HG03432 (cell line): ENCODE results near the gene MUC4.
"Not testable (repeated sequence)": the region's sequence is repeated elsewhere in the genome, so short reads cannot be mapped to it uniquely, and the experiment has no call there.

Experiments used
- ATAC-seq: cut with Tn5 transposase; IDR thresholded peaks from one replicate; pipeline ENCODE4 v1.9.1; 2021; ENCODE audit warnings: mild to moderate bottlenecking, moderate library complexity; ENCODE audit not compliant: unreplicated experiment

MUC4 gene

GRCh38 chr3:195813916-195814640, 2.3 kb upstream of the MUC4 start:
- ATAC-seq = no peak

DNA sequence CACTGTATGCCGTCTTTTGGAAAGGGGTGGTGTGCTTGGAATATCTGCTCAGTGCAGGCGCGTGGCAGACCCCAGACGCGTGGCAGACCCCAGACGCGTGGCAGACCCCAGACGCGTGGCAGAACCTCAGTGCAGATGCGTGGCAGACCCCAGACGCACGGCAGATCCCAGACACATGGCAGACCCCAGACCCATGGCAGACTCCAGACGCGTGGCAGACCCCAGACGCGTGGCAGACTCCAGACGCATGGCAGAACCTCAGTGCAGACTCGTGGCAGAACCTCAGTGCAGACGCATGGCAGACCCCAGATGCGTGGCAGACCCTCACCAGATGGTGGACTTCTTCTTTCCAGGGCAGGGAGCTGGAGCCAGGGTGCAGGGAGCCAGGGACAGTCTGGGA, 637 bp upstream of the MUC4 start:
- no peak for ATAC-seq

GRCh38 chr3:195810455-195810845, 1.3 kb downstream of the MUC4 start:
- ATAC-seq = no peak

DNA sequence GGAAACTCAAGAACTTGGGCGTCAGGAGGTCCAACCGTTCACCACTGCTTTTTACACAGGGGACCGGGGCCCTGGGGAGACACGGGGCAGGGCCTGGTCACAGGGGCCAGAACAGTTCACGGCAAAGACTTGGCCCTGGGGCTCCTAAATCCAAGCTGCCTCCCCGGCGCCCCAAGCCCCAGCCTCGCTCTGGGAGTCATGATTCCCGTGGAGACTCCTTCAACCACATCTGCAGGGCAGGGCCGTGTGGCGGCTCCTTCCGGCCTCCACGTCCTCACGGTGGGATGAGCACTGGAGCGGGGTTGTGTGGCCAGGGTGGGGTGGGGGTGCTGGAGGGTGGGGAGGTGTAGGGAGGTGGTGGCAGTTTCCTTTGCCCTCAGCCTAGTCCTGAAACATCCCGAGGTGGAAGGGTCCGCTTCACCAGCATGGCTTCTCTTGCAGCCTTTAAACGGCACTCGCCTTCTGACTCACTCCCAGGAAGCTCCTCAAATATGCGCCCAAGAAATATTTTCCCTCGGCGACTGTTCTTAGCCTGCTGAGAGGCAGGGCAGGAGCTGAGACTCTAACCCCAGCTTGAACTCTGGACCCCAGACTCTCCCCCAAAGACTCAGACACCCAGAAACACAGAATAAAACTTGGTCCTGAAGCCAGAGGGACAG, 1.8 kb downstream of the MUC4 start:
- ATAC-seq = no peak

DNA sequence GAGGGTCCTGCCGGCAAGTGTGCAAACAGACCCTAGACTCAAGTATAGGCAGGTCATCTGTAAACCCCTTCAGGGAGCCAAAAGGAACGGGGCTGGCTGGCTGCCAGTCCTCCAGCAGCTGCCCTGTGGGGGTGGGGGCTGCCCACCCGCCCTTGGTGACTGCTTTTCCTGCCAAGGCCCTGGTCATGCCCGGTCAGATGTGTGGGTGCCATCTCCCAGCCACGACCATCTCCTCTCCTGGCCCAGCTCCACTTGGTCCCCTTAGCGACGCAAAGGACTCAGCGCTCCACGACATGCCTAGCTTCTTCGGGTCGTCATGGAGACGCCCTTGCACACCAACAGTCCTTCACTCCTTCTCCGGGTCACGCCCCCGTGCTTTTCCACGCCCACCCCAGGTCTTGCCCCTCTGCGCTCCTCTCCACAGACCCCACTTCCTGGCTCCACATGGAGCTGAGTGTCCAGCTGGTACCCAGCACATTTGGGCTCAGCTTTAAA, 2.4 kb downstream of the MUC4 start:
- ATAC-seq = no peak

DNA sequence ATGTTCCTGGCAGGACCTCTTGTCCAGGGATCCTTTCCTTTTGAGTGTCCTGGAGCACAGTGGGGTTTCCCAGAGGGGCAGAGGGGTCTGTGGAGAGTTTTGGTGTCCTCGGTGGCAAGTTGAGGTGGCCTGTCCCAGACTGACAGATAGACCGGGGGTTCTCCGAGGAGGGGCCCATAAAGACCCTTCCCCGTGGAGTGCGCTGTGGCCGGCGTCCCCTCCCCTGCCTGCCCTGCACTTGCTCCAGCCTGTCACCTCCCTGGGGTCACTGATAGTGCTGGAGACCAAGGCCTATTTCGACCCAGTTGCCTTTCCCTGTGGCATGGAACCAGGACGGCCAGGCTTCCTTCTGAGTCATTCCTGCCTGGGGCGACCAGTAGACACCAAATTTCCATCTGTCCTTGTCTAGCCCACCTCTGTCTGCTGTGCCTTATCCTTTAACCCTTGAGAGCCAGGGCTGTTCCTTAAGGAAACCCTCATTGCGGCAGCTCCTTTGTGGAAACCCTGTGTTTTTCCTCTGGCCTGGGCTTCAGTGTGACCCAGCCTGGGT, 2.9 kb downstream of the MUC4 start:
- no peak for ATAC-seq

GRCh38 chr3:195807681-195808121, 4.0 kb downstream of the MUC4 start:
- ATAC-seq = no peak

DNA sequence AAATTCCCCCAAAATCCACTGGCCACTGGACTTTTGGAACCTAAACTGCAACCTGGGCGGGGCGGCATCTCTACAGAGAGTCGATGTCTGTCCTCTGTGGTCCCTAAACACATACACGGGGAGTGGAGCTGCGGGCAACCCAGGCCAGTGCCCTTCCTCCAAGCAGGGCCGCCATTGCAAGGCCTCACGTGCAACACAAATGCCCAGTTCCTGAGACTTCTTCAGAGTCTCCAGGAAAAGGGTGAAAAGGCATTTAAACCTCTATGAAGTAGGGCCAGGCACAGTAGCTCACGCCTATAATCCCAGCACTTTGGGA, 4.9 kb downstream of the MUC4 start:
- ATAC-seq = no peak

GRCh38 chr3:195806211-195806915, 5.4 kb downstream of the MUC4 start:
- ATAC-seq = no peak

DNA sequence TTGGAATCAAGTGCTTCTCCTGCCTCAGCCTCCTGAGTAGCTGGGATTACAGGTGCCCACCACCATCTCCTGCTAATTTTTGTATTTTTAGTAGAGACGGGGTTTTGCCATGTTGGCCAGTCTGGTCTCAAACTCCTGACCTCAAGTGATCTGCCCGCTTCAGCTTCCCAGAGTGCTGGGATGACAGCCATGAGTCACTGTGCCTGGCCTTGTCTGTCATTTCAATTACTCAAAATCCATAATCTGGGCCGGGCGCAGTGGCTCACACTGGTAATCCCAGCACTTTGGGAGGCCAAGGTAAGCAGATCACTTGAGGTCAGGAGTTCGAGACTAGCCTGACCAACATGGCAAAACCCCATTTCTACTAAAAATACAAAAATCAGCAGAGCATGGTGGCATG, 6.1 kb downstream of the MUC4 start:
- not testable (repeated sequence) for ATAC-seq

GRCh38 chr3:195805181-195805580, 6.5 kb downstream of the MUC4 start:
- ATAC-seq = no peak

GRCh38 chr3:195803289-195803908, 8.3 kb downstream of the MUC4 start:
- ATAC-seq = no peak

DNA sequence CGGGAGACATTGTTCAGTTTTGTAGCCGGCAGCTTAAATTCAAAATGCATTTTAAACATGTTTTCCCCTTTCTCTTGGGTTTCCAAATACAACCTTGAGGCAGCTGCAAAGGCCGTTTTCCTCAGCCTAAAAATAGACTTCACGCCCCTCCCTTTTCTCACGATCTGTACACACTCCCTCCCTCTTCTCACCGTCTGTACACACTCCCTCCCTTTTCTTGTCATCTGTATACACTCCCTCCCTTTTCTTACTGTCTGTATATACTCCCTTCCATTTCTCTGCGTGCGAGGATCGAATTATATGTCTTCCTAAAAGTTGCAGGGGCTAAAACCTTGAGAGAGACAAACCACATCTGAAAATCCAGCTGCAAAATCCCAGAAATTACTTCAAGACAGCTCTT, 8.9 kb downstream of the MUC4 start:
- no peak for ATAC-seq

- no peak for ATAC-seq
Observed at GRCh38 chr3:195802261-195802701, 9.4 kb downstream of the MUC4 start.

GRCh38 chr3:195801251-195802183, 10.2 kb downstream of the MUC4 start:
- no peak for ATAC-seq

DNA sequence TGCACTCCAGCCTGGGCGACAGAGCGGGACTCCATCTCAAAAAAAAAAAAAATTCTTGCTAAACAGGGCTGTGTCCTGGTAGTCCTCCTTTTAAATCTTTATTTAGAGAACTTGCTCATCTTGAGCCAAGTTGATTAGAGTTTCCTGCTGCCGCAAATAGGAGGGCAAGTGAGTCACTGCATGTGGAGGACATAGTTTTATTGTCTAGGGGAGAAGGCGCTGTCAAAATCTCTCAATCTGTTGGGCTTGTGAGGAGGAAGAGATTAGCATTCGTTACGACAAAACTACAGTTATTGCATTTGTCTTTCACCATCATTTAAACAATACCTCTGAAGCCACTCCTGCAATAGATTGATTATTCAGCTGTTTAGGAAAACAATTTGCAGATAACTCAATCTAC, 11.5 kb downstream of the MUC4 start:
- ATAC-seq = no peak

DNA sequence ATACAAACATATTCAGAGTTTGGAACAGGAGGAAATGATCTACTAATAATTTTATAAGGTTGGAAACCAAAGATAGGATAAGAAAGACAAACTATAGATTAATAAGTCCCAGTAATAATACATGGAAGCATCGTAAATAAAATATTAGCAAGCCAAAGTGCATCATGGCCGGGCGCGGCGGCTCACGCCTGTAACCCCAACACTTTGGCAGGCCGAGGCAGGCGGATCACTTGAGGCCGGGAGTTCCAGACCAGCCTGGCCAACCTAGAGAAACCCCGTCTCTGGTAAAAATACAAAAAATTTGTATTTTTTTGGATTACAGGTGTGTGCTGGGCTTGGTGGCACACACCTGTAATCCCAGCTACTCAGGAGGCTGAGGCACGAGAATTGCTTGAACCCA, 14.9 kb downstream of the MUC4 start:
- no peak for ATAC-seq

DNA sequence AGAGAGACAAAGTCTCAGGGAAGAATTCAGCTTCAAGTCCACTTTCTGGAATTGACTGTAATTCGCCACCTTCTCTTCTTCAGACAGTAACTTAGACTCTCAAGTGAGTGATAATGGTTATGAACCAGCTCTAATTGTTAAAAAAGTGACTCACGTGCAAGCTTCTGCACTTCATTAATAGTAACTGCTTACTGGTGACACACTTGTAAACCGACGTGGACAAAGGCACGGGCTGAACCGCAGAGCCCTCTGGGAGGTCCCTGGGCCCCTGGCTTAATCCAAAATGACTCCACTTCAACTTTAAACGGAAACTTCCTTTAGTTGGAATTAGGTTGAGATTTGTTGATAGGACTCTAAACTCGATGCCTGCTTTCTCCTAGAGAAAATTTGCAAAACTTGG, 17.0 kb downstream of the MUC4 start:
- ATAC-seq = no peak

GRCh38 chr3:195792621-195793020, 19.1 kb downstream of the MUC4 start:
- not testable (repeated sequence) for ATAC-seq

- ATAC-seq = no peak
Observed at GRCh38 chr3:195790901-195791300, 20.8 kb downstream of the MUC4 start.
